ENCODE data around the gene TMEM63C.

TMEM63C gene

DNA sequence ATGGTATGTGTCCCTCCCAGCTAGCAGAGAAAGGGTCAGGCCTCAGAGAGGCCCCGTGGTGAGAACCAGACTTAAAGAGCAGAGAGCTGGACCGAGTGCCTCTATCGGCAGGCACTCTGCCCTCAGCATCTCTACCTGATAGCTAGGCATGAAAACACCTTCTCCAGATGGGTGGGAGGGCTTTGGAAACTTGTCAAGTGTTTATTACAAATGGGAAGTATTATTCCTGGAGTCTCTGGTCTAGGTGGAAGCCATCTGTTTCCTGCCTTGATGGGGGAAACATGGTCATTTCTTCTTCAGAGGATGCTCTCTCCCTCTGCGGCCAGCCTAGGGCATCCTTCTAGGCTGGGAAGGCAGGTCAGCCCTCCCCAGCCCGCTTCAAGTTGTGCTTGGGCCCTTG, 2.3 kb downstream of the TMEM63C start:
- Histone ChIP-seq H3K4me3 (ENCODE audit: low read depth, low read length) (no peak overlapping the region), H3K9me3 (ENCODE audit: control insufficient read depth, insufficient read depth, low read depth, low read length) (no peaks in the 10 kb centered on the region), H3K36me3 (ENCODE audit: control insufficient read depth, insufficient read depth, low read length) (no peaks in the 10 kb centered on the region), H3K27me3 (ENCODE audit: control insufficient read depth, insufficient read depth, low read length) (0 out of 2 replicates have a peak, but pooled peaks cover 5% of the 10 kb centered on the region), H3K27ac (ENCODE audit: low read depth, low read length) (no peak overlapping the region), H3K9ac (ENCODE audit: low read length) (no peak overlapping the region), H3K4me1 (ENCODE audit: control insufficient read depth, insufficient read depth, low read length) (peaks cover 25% of the 10 kb centered on the region; the same call in 1 of the 2 replicates)

GRCh38 chr14:77184396-77185092, 2.9 kb downstream of the TMEM63C start:
- Histone ChIP-seq H3K9me3 (ENCODE audit: control insufficient read depth, insufficient read depth, low read depth, low read length) (no peaks in the 10 kb centered on the region), H3K4me3 (ENCODE audit: low read depth, low read length) (no peak overlapping the region), H3K36me3 (ENCODE audit: control insufficient read depth, insufficient read depth, low read length) (no peaks in the 10 kb centered on the region), H3K27me3 (ENCODE audit: control insufficient read depth, insufficient read depth, low read length) (0 out of 2 replicates have a peak, but pooled peaks cover 5% of the 10 kb centered on the region), H3K9ac (ENCODE audit: low read length) (no peak overlapping the region), H3K4me1 (ENCODE audit: control insufficient read depth, insufficient read depth, low read length) (peaks cover 25% of the 10 kb centered on the region; the same call in 1 of the 2 replicates), H3K27ac (ENCODE audit: low read depth, low read length) (no peak overlapping the region)

- Histone ChIP-seq H3K27me3 (ENCODE audit: control insufficient read depth, insufficient read depth, low read length) (0 out of 2 replicates have a peak, but pooled peaks cover 5% of the 10 kb centered on the region), H3K9ac (ENCODE audit: low read length) (no peak overlapping the region), H3K36me3 (ENCODE audit: control insufficient read depth, insufficient read depth, low read length) (no peaks in the 10 kb centered on the region), H3K27ac (ENCODE audit: low read depth, low read length) (no peak overlapping the region), H3K4me3 (ENCODE audit: low read depth, low read length) (no peak overlapping the region), H3K9me3 (ENCODE audit: control insufficient read depth, insufficient read depth, low read depth, low read length) (no peaks in the 10 kb centered on the region), H3K4me1 (ENCODE audit: control insufficient read depth, insufficient read depth, low read length) (peaks cover 25% of the 10 kb centered on the region; the same call in 1 of the 2 replicates)
Observed at GRCh38 chr14:77185093-77185465, 3.5 kb downstream of the TMEM63C start.

DNA sequence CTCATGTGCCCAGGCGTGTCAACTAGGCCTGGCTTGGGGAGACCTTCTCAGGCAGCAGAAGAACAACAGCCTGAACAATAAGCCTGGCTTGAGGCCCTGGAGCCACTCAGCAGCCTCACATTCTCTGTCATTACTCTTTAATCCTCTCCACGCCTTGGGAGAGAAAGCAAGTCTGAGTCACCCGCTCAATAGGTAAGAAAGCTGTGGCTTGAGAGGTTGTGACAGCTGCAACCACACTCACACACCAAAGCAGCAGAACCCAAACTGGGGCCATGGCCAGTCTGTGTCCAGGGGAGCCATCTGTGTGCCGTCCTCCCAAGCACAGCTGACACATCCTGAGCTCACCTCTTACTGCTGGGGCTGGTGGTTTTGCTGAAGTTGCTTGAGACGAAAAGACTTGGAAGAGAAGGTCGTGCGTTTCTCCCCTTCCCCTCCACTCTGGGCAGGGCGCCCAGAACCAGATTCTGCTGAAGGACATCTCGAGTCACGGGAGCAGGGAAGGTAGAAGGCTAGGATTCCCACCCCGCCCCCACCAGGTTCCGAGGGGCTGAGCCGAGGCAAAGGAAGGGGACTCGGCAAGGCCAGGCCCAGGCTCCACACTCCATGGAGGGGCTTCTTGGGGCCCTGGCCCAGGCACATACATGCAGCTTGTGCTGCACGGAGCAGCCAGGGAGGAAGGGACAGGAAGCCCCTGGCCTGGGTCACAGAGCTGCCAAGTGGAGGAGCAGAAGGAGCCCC, 5.5 kb downstream of the TMEM63C start:
- Histone ChIP-seq H3K36me3 (ENCODE audit: control insufficient read depth, insufficient read depth, low read length) (no peaks in the 10 kb centered on the region), H3K4me1 (ENCODE audit: control insufficient read depth, insufficient read depth, low read length) (peaks cover 17% of the 10 kb centered on the region; the same call in 1 of the 2 replicates)

DNA sequence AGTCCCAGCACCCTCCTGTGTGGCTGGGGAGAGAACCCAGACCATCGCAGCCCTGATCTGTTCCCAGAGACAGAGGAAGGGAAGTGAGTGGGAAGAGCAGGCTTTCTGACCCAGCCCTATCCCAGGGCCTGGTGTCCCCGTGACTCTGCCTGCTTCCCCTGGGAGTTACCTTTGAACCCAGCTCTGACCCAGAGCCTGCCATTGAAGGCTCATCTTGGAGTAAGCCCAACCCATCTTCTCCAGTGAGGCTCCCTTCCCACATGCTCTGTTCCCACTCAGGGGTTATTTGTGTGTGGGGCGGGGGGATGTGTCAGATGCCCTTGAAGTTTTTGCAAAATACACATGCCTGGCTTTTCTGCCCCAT, 6.0 kb downstream of the TMEM63C start:
- no peak overlapping the region for H3K27ac ChIP-seq (ENCODE audit: low read depth, low read length)

More for the DNA sequence above, 5.5 kb downstream of the TMEM63C start:
- Histone ChIP-seq H3K27ac (ENCODE audit: low read depth, low read length) (no peak overlapping the region), H3K9me3 (ENCODE audit: control insufficient read depth, insufficient read depth, low read depth, low read length) (no peaks in the 10 kb centered on the region), H3K27me3 (ENCODE audit: control insufficient read depth, insufficient read depth, low read length) (0 out of 2 replicates have a peak, but pooled peaks cover 5% of the 10 kb centered on the region), H3K9ac (ENCODE audit: low read length) (no peak overlapping the region), H3K4me3 (ENCODE audit: low read depth, low read length) (no peak overlapping the region)

DNA sequence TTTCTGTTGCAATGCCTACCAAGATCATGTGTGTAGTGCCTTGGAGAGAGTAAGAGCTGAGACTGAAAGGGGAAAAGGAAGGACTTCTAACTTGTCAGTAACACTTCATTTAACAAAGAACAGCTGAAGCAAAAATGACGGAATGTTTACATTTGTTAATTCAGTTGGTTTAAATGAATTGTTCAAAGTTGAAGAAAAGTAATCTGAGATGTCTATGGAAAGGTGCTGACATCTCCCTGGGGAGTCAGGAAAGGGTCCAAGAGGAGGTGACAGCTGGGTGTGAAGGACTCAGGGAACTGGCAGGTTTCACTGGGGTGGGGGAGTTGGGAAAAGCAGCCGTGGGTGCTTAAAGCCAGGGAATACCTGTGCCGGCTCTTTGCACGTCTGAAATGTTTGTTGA, 7.9 kb downstream of the TMEM63C start:
- Histone ChIP-seq H3K9ac (ENCODE audit: low read length) (no peak overlapping the region), H3K4me1 (ENCODE audit: control insufficient read depth, insufficient read depth, low read length) (peaks cover 13% of the 10 kb centered on the region; the same call in 1 of the 2 replicates), H3K4me3 (ENCODE audit: low read depth, low read length) (no peak overlapping the region), H3K9me3 (ENCODE audit: control insufficient read depth, insufficient read depth, low read depth, low read length) (no peaks in the 10 kb centered on the region), H3K36me3 (ENCODE audit: control insufficient read depth, insufficient read depth, low read length) (no peaks in the 10 kb centered on the region), H3K27ac (ENCODE audit: low read depth, low read length) (no peak overlapping the region), H3K27me3 (ENCODE audit: control insufficient read depth, insufficient read depth, low read length) (no peaks in the 10 kb centered on the region)

More for the DNA sequence above, 6.0 kb downstream of the TMEM63C start:
- Histone ChIP-seq H3K4me1 (ENCODE audit: control insufficient read depth, insufficient read depth, low read length) (peaks cover 13% of the 10 kb centered on the region; the same call in 1 of the 2 replicates), H3K9ac (ENCODE audit: low read length) (no peak overlapping the region), H3K4me3 (ENCODE audit: low read depth, low read length) (no peak overlapping the region), H3K36me3 (ENCODE audit: control insufficient read depth, insufficient read depth, low read length) (no peaks in the 10 kb centered on the region), H3K27me3 (ENCODE audit: control insufficient read depth, insufficient read depth, low read length) (0 out of 2 replicates have a peak, but pooled peaks cover 4% of the 10 kb centered on the region), H3K9me3 (ENCODE audit: control insufficient read depth, insufficient read depth, low read depth, low read length) (no peaks in the 10 kb centered on the region)

DNA sequence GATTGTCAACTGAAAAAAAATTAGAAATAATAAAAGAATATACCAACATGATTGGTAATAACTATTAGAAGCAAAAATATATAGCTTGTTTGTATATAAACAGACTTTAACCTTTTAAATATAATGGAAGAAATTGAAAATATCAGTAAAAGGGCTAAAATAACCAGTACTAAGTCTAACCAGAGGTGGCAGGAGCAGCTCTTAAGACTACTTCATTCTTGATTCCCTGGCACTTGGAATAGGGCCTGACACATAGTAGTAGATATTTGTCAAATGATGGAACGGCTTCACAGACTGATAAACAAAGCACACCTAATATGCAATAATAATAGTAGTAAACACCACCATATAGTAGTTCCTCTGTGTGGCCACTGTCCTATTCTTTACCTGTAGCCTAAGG, 9.4 kb downstream of the TMEM63C start:
- Histone ChIP-seq H3K9me3 (ENCODE audit: control insufficient read depth, insufficient read depth, low read depth, low read length) (no peaks in the 10 kb centered on the region), H3K4me3 (ENCODE audit: low read depth, low read length) (no peak overlapping the region), H3K36me3 (ENCODE audit: control insufficient read depth, insufficient read depth, low read length) (no peaks in the 10 kb centered on the region), H3K9ac (ENCODE audit: low read length) (no peak overlapping the region), H3K27me3 (ENCODE audit: control insufficient read depth, insufficient read depth, low read length) (no peaks in the 10 kb centered on the region), H3K27ac (ENCODE audit: low read depth, low read length) (no peak overlapping the region), H3K4me1 (ENCODE audit: control insufficient read depth, insufficient read depth, low read length) (peaks cover 13% of the 10 kb centered on the region; the same call in 1 of the 2 replicates)

- Histone ChIP-seq H3K9me3 (ENCODE audit: control insufficient read depth, insufficient read depth, low read depth, low read length) (no peaks in the 10 kb centered on the region), H3K36me3 (ENCODE audit: control insufficient read depth, insufficient read depth, low read length) (no peaks in the 10 kb centered on the region), H3K27ac (ENCODE audit: low read depth, low read length) (no peak overlapping the region), H3K4me3 (ENCODE audit: low read depth, low read length) (no peak overlapping the region), H3K27me3 (ENCODE audit: control insufficient read depth, insufficient read depth, low read length) (no peaks in the 10 kb centered on the region), H3K4me1 (ENCODE audit: control insufficient read depth, insufficient read depth, low read length) (no peaks in the 10 kb centered on the region), H3K9ac (ENCODE audit: low read length) (no peak overlapping the region)
Observed at GRCh38 chr14:77194706-77195105, 13.1 kb downstream of the TMEM63C start.

- no peak overlapping the region for H3K4me3 ChIP-seq (ENCODE audit: low read depth, low read length)
- no peaks in the 10 kb centered on the region for H3K27me3 ChIP-seq (ENCODE audit: control insufficient read depth, insufficient read depth, low read length)
- H3K36me3 ChIP-seq (ENCODE audit: control insufficient read depth, insufficient read depth, low read length): no peaks in the 10 kb centered on the region
- H3K9me3 ChIP-seq (ENCODE audit: control insufficient read depth, insufficient read depth, low read depth, low read length): no peaks in the 10 kb centered on the region
- no peaks in the 10 kb centered on the region for H3K4me1 ChIP-seq (ENCODE audit: control insufficient read depth, insufficient read depth, low read length)
- no peak overlapping the region for H3K9ac ChIP-seq (ENCODE audit: low read length)
- H3K27ac ChIP-seq (ENCODE audit: low read depth, low read length): no peak overlapping the region
Observed at GRCh38 chr14:77195766-77196165, 14.2 kb downstream of the TMEM63C start.

- Histone ChIP-seq H3K4me1 (ENCODE audit: control insufficient read depth, insufficient read depth, low read length) (no peaks in the 10 kb centered on the region), H3K27me3 (ENCODE audit: control insufficient read depth, insufficient read depth, low read length) (no peaks in the 10 kb centered on the region), H3K9ac (ENCODE audit: low read length) (no peak overlapping the region), H3K9me3 (ENCODE audit: control insufficient read depth, insufficient read depth, low read depth, low read length) (no peaks in the 10 kb centered on the region), H3K36me3 (ENCODE audit: control insufficient read depth, insufficient read depth, low read length) (no peaks in the 10 kb centered on the region), H3K4me3 (ENCODE audit: low read depth, low read length) (no peak overlapping the region), H3K27ac (ENCODE audit: low read depth, low read length) (no peak overlapping the region)
Observed at GRCh38 chr14:77197988-77198387, 16.4 kb downstream of the TMEM63C start.

DNA sequence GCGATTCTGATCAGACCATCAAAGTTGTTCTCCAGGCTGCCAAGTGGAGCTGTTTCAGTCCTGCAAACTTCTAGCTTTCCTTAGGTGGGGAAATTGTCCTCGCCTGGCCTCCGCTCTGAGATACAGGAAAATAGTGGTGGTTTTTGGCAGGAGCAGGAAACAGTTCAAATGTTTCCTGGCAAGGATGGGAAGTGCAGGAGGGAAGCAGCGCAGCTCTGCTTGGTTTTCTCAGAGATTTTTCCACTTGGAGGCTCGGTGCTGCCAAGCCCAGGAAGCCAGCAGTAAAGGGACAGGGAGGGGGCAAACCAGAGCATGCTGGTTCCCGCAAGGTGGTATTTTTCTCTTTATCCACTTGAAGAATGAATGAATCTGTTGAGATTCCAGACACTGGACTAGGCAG, 17.0 kb downstream of the TMEM63C start:
- Histone ChIP-seq H3K27me3 (ENCODE audit: control insufficient read depth, insufficient read depth, low read length) (no peaks in the 10 kb centered on the region), H3K27ac (ENCODE audit: low read depth, low read length) (no peak overlapping the region), H3K4me1 (ENCODE audit: control insufficient read depth, insufficient read depth, low read length) (peaks cover 3% of the 10 kb centered on the region), H3K9me3 (ENCODE audit: control insufficient read depth, insufficient read depth, low read depth, low read length) (no peaks in the 10 kb centered on the region), H3K36me3 (ENCODE audit: control insufficient read depth, insufficient read depth, low read length) (no peaks in the 10 kb centered on the region), H3K4me3 (ENCODE audit: low read depth, low read length) (no peak overlapping the region), H3K9ac (ENCODE audit: low read length) (no peak overlapping the region)
